ENCODE data around the gene TSEN15.
"Not testable (repeated sequence)": the region's sequence is repeated elsewhere in the genome, so short reads cannot be mapped to it uniquely, and the experiment has no call there.

The TSEN15 gene

GRCh38 chr1:184044603-184045376 is 6.7 kb upstream of the TSEN15 start:
- TF ChIP-seq, protein P1, sequence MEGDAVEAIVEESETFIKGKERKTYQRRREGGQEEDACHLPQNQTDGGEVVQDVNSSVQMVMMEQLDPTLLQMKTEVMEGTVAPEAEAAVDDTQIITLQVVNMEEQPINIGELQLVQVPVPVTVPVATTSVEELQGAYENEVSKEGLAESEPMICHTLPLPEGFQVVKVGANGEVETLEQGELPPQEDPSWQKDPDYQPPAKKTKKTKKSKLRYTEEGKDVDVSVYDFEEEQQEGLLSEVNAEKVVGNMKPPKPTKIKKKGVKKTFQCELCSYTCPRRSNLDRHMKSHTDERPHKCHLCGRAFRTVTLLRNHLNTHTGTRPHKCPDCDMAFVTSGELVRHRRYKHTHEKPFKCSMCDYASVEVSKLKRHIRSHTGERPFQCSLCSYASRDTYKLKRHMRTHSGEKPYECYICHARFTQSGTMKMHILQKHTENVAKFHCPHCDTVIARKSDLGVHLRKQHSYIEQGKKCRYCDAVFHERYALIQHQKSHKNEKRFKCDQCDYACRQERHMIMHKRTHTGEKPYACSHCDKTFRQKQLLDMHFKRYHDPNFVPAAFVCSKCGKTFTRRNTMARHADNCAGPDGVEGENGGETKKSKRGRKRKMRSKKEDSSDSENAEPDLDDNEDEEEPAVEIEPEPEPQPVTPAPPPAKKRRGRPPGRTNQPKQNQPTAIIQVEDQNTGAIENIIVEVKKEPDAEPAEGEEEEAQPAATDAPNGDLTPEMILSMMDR (conservative IDR thresholded peaks at IDR 0.05; ENCODE audit: low read depth, low read length) = no peak
- H3K4me3 ChIP-seq (ENCODE audit: low read depth, low read length) = no peak overlapping the region
- no peak for DNase-seq (ENCODE audit: low read depth)

DNA sequence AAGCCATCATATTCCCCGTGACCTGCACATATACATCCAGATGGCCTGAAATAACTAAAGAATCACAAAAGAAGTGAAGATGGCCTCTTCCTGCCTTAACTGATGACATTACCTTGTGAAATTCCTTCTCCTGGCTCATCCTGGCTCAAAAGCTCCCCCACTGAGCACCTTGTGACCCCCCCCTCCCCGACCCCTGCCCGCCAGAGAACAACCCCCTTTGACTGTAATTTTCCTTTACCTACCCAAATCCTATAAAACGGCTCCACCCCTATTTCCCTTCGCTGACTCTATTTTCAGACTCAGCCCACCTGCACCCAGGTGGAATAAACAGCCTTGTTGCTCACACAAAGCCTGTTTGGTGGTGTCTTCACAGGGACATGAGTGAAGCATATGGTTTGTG is 4.0 kb upstream of the TSEN15 start:
- not testable (repeated sequence) for H3K4me3 ChIP-seq (ENCODE audit: low read depth, low read length); DNase-seq (ENCODE audit: low read depth)

DNA sequence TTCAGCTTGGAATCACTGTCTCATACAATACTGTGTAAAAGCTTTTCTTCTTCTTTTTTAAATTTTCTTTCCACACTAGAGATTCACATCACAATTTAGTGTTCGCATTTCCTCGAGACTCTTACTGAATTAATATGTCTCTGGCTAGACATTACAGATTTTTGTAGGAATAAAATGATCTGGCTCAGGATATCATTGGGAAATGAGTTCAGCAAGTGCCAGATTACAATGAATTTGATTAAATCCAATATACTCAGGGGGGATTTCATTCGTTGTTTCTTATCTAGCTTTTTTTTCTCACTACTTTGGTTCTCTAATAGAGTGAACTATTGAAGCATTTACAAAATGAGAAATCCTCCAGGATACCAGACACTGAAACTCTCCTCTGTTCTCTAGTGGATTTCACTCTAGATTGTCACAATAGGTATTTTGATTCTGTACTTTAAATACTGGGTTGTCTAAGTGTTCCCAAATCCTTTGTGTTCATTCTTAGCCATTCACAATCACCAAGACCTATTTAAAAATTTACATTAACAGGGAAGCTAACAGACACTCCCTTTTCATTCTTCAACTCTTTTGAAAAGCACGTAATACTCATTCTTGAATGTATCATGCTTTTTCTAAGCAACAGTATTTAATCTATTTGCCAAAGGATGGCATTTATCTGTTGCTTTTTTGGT is 2.8 kb upstream of the TSEN15 start:
- TF ChIP-seq, protein P1 (conservative IDR thresholded peaks at IDR 0.05; ENCODE audit: low read depth, low read length) = no peak
- no peak for DNase-seq (ENCODE audit: low read depth)
- H3K4me3 ChIP-seq (ENCODE audit: low read depth, low read length) = no peak overlapping the region

- no peak overlapping the region for H3K4me3 ChIP-seq (ENCODE audit: low read depth, low read length)
- TF ChIP-seq, protein P1 (conservative IDR thresholded peaks at IDR 0.05; ENCODE audit: low read depth, low read length) = no peak
- DNase-seq (ENCODE audit: low read depth) = no peak
Measured at GRCh38 chr1:184049291-184049690, 2.2 kb upstream of the TSEN15 start.

DNA sequence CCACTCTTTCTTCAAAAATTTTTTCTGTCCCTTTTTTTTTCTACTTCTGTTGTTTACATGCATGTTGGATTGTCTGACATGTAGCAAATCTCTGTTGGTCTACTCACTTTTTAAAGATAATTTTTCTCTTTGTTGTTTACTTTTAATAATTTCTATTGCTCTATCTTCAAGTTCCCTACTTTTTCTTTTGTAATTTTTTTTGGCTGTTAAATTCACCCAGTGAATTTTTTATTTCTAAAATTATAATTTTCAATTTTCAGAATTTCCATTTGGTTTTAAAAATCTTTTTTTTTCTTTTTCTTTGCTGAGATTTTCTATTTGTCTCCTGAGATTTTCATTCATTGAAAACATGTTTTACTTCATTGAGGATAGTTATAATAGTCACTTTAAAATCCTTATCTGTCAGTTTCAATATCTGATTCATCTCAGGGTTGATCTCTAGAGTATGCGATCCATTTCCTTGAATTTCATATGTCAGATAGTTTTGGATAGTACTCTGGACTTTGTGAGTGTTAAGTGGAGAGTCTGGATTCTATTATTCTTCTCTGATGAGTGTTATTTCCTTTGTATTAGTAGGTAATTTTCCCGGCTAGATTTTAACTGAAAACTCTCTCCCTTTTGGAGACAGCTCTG is 1.6 kb upstream of the TSEN15 start:
- DNase-seq (ENCODE audit: low read depth) = no peak
- H3K4me3 ChIP-seq (ENCODE audit: low read depth, low read length) = no peak overlapping the region
- TF ChIP-seq, protein P1 (conservative IDR thresholded peaks at IDR 0.05; ENCODE audit: low read depth, low read length) = no peak

DNA sequence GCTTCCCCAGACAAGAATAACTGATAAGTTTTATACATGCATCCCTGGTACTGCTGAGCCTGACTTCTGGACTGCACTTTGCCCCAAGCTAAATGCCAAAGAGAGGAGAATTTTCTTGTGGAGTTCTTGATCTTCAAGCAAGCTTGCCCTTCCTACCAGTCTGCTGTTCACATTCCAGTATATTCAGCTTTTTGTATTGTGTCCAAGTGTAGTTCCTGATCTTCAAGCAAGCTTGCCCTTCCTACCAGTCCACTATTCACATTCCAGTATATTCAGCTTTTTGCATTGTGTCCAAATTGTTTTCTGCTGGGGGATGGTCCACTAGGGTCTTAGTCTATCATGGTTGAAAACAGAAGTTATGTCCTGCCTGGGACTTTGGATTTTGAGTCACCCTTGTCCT is 894 bp upstream of the TSEN15 start:
- TF ChIP-seq, protein P1 (conservative IDR thresholded peaks at IDR 0.05; ENCODE audit: low read depth, low read length) = no peak
- DNase-seq (ENCODE audit: low read depth) = no peak
- no peak overlapping the region for H3K4me3 ChIP-seq (ENCODE audit: low read depth, low read length)

GRCh38 chr1:184051138-184051484 is 419 bp upstream of the TSEN15 start:
- peak overlapping the region; percentile 91 for H3K4me3 ChIP-seq (ENCODE audit: low read depth, low read length)
- TF ChIP-seq, protein P1 (conservative IDR thresholded peaks at IDR 0.05; ENCODE audit: low read depth, low read length) = no peak
- peak; percentile 31 for DNase-seq (ENCODE audit: low read depth)

Measured in choroid plexus epithelial cell (primary cell).